HTERT RPE-1 (cell line): ENCODE measurements around the gene PPP1R27.

Source experiments
- in situ Hi-C: fragments of 300-500 bp; cut with MboI; formaldehyde crosslinking; loops from 4 replicates; pipeline ENCODE4 v1.14.3; 2020; ENCODE audit warnings: low sequenced_read_pairs

Gene PPP1R27

GRCh38 chr17:81822996-81823819 lies 11.6 kb downstream of the PPP1R27 start:
- in situ Hi-C loops, result no loop called here

- in situ Hi-C loops, result no loop called here
These were observed 12.6 kb downstream of the PPP1R27 start for GRCh38 chr17:81822312-81822637.

GRCh38 chr17:81821603-81822311 lies 13.1 kb downstream of the PPP1R27 start:
- in situ Hi-C loops, result no loop called here

GRCh38 chr17:81821147-81821546 lies 13.7 kb downstream of the PPP1R27 start:
- in situ Hi-C loops, result no loop called here

- in situ Hi-C loops, result no loop called here
These were observed 15.1 kb downstream of the PPP1R27 start for GRCh38 chr17:81819708-81820107.

GRCh38 chr17:81817758-81818147 lies 17.1 kb downstream of the PPP1R27 start:
- in situ Hi-C loops, result no loop called here

GRCh38 chr17:81815646-81815986 lies 19.2 kb downstream of the PPP1R27 start:
- in situ Hi-C loops, result no loop called here

GRCh38 chr17:81814748-81815645 lies 19.9 kb downstream of the PPP1R27 start:
- in situ Hi-C loops, result no loop called here

- in situ Hi-C loops, result no loop called here
These were observed 20.8 kb downstream of the PPP1R27 start for GRCh38 chr17:81813861-81814683.

- in situ Hi-C loops, result no loop called here
These were observed 21.5 kb downstream of the PPP1R27 start for GRCh38 chr17:81813371-81813684.

- in situ Hi-C loops, result no loop called here
These were observed 22.1 kb downstream of the PPP1R27 start for GRCh38 chr17:81812571-81813370.

- in situ Hi-C loops, result no loop called here
These were observed 22.9 kb downstream of the PPP1R27 start for GRCh38 chr17:81811705-81812570.

GRCh38 chr17:81810892-81811704 lies 23.8 kb downstream of the PPP1R27 start:
- in situ Hi-C loops, result no loop called here

GRCh38 chr17:81810476-81810875 lies 24.4 kb downstream of the PPP1R27 start:
- in situ Hi-C loops, result no loop called here

GRCh38 chr17:81809556-81809998 lies 25.3 kb downstream of the PPP1R27 start:
- in situ Hi-C loops, result no loop called here

- in situ Hi-C loops, result no loop called here
These were observed 25.9 kb downstream of the PPP1R27 start for GRCh38 chr17:81808778-81809555.

- in situ Hi-C loops, result no loop called here
These were observed 27.0 kb downstream of the PPP1R27 start for GRCh38 chr17:81807839-81808238.
